NCI-H460 (cell line): ENCODE results near the gene GHRL. TPM values are rescaled to one million over a fixed set of nuclear protein-coding genes. Genes with fewer than 3 reads are reported as not detected.
"Not testable (repeated sequence)": the region's sequence is repeated elsewhere in the genome, so short reads cannot be mapped to it uniquely, and the experiment has no call there.

ENCODE experiments used
- DNase-seq: peaks from one replicate; pipeline ENCODE4 v3.0.0-alpha.2; 2016; ENCODE audit warnings: low read depth; ENCODE audit errors: extremely low read depth
- total RNA-seq: library from RNA; depleted of rRNA; stranded (reverse); fragments of >200 nt; shearing (Covaris generic); gene quantifications from 2 replicates; pipeline ENCODE4 v1.2.3, GENCODE V29; 2014

GHRL gene
- total RNA-seq, 1 experiment from 2014 or later, result not detected

DNA sequence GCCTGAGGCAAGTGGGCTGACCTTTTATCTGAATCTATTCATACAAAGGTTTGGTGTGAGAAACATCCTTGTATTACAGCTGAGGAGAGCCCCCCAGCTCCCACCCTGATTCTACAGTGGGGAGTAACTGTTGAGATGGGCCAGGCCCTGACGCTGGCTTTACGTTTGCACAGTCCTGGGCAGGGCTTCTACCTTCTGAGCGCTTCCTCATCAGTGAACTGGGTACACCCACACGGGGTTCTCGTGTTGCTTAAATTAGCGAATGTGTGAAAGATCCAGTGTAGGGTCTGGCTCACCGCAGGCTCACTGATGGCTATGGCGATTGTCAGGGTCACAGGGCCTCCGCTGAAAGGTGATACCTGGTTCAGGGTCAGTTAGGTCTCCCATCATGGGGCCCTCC is 7.3 kb upstream of the GHRL start:
- DNase-seq, result no peak

- DNase-seq, result no peak
These were observed 6.9 kb upstream of the GHRL start for GRCh38 chr3:10299679-10300078.

- no peak for DNase-seq
These were observed 6.4 kb upstream of the GHRL start for GRCh38 chr3:10299175-10299574.

DNA sequence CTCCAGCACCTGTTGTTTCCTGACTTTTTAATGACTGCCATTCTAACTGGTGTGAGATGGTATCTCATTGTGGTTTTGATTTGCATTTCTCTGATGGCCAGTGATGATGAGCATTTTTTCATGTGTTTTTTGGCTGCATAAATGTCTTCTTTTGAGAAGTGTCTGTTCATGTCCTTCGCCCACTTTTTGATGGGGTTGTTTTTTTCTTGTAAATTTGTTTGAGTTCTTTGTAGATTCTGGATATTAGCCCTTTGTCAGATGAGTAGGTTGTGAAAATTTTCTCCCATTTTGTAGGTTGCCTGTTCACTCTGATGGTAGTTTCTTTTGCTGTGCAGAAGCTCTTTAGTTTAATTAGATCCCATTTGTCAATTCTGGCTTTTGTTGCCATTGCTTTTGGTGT is 5.3 kb upstream of the GHRL start:
- DNase-seq, result not testable (repeated sequence)

- DNase-seq, result no peak
These were observed 1.4 kb upstream of the GHRL start for GRCh38 chr3:10294030-10294586.

GRCh38 chr3:10291641-10292040 is 1.1 kb downstream of the GHRL start:
- DNase-seq, result no peak

DNA sequence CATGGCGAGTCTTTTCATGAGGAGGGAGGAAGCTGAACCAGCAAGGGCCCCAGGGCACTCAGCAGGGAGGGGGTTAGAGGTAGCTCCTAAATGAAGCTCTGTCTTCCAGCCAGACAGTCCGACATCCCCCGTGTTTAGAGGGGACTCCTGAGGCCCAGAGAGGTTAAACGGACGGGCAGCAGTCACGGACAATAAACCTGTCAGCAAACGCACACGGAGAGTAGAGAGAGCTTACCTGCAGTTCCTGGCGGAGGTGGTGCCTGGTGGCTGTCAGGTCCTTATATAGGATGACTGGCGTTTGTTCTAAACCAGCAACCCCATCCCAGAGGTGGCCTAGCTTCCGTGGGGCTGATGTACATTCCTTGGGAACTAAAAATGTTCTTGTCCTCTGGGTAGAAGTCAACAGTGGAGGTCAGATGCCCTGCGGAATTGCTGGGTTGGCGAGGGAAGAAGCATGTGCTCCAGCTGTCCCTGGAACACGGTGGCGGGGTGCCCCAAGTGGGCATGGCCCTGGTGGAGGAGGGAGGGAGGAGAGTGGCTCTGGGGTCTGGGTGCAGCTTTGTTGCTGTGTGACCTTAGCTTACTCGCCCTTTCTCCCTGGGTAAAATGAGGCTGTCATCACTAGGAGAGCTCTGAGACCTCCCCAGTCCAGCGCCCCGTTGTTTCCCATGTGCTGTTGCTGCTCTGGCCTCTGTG is 2.1 kb downstream of the GHRL start:
- DNase-seq, result no peak

GRCh38 chr3:10289787-10290355 is 2.9 kb downstream of the GHRL start:
- DNase-seq, result no peak

DNA sequence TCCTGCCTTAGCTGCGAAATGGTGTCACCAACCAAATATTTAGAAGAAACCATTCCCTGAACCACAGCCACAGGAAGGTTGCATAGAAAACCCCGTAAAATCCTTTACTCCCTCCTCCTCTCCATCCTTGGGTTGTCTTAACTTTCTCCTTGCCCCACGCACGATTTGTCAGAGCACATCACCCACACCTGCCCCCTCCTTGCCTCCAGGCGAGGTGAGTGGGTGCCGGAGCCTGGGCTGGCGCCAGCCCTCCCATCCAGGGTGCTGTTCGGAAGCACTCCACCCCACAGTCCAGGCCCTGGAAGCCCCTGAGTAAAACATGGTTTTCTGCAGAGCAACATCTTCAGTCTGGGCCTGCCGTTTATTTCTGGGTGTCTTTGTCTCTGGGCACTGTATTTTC is 3.7 kb downstream of the GHRL start:
- DNase-seq, result no peak

- DNase-seq, result no peak
These were observed 4.2 kb downstream of the GHRL start for GRCh38 chr3:10288575-10288960.

GRCh38 chr3:10287936-10288574 is 4.7 kb downstream of the GHRL start:
- no peak for DNase-seq

- DNase-seq, result peak; percentile 55
These were observed 6.0 kb downstream of the GHRL start for GRCh38 chr3:10286596-10287295.

- DNase-seq, result no peak
These were observed 6.6 kb downstream of the GHRL start for GRCh38 chr3:10286133-10286524.

DNA sequence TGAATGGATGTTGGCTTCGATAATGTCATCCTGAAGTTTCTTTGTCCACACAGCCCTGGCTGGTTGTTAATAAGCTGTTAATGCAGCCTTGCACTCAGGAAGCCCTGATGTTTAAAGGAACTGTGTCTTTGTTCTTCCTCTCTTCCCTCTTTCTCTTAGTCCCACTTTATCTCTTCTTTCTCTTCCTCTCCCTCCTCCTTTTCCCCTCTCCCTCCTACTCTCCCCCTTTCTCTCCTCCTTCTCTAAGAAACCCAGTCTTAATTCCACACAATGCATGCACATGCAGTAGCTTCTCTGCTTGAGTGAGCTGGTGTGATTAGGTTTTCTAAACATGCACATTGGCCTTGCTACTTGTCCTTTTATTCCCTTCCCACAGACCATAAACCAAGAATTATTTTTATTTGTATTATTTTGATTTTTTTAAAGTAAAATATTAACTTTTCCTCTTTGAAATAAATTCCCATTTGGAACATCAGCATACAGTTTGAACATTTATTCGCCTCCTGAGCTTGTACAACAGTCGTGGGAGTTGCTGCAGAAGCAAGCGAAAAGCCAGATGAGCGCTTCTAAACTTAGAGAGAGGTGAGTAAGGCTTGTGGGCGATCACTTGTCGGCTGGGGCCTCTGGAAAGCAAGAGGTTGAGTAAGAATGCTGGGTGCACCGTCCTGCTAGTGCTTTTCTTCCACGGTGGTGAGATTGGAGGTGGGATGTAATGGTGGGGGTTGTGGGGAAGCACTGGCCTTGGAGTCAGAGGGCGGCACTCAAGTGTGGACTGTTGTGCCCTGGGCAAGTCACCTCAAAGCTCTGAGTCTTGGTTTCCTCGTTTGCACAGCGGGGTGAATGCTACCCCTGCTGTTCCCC is 7.2 kb downstream of the GHRL start:
- no peak for DNase-seq

- no peak for DNase-seq
These were observed 8.3 kb downstream of the GHRL start for GRCh38 chr3:10284496-10284895.

DNA sequence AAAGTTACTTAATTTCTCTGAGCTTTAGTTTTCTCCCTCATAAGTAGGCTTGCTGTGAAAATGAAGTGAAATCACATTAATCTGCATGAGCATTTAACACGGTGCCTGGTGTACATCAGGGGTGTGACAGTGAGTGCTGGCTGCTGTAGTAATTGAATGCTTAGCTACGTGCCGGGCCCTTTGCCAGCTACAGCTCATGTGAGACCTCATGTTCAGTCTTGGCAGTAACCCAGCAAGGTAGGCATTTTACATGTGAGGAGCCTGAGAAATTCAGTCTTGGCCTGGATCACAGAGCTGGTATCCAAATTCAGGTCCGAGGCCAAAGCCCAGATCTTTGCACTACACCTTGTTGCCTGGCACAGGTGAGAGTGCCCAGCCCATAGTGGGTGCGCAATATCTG is 9.1 kb downstream of the GHRL start:
- DNase-seq, result no peak

DNA sequence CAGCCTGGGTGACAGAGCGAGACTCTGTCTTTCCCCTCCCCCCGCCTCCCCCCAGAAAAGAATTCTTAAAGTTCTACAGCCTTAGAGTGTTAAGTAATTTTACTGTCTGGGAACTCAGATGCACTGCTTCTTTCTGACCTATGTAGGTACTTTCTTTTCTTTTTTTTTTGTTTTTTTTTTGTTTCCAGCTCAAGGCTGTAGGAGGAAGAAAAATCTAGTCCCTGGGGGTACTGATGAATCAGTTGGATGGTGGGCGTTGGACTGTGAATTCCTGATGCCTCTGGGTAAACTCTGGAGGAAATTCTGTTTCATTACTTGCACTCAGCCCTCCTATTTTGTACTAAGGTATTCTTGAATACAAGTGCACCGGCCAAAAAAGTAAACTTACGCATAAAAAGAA is 10.8 kb downstream of the GHRL start:
- no peak for DNase-seq

DNA sequence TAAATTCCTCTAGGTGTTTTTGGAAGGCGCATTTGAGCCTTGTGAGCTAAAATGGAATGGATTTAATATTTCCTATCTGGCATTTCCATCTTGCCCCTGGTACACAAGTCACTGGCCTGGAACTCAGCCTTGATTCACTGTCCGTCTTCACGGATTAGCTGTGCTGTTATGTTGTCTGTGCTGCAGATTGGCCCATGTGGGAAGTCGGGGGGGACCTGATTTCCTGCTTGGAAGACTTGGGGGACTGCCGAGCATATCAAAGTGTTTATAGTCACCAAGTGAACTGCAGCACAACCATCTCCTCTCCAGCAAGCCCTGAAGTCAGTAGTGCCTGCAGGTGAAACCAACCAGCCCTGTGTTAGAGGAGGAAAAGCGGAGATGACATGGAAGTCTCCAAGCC is 12.2 kb downstream of the GHRL start:
- no peak for DNase-seq

GRCh38 chr3:10280177-10280529 is 12.6 kb downstream of the GHRL start:
- no peak for DNase-seq

DNA sequence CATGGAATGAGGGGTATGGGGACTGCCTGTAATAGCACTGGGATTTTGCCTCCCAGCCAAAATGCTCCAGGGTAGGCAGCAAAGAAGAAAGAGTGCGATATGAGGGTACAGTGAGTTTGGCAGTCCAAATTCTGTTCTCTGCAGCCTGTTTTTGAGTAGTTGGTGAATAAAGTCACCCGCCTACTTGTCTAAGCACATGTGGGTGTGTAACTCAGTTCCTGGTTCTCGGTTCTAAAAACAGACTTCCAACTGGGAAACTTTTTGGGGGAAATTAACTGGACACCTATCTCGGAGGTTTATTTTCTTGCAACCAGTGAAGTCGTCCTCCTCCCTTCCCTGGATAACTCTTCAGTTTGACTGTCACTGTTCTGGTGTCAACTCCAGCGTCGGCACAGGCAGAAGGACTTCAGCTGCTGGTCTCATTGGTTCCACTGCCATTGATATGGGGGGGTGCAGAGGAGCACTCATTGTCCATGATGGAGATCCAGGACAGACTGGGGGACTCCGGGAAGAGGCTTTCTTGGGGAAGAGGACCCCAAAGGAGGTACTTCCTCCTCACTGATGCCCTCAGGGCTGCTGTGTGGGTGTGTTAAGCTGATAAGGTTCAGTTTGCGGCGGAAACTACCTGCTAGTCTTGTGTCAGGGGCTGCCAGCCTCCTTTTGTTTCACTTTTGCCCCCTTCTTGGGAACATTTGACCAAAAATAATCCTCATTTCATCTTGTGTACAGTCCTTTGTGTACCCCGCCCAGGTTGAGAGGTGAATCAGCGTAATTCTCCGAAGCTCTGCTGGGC is 13.2 kb downstream of the GHRL start:
- DNase-seq, result no peak
